Fibroblast of lung (primary cell): ENCODE data around the gene ASNS. TPM values are rescaled to one million over a fixed set of nuclear protein-coding genes. Genes with fewer than 3 reads are reported as not detected.

Source experiments
- DNase-seq, 2 donors: peaks; one replicate each; pipeline versions ENCODE4 v3.0.0 to v3.0.0-alpha.2; 2010; ENCODE audit warnings: low read depth in 2 of 2
- H2AFZ ChIP-seq: 2 replicates; pipeline ENCODE4 v1.5.1; 2012; ENCODE audit warnings: low read length, control low read depth, inconsistent platforms
- H3K27ac ChIP-seq: 2 replicates; pipeline ENCODE4 v1.5.1; 2011; ENCODE audit warnings: low read length, control low read depth; ENCODE audit not compliant: insufficient read depth
- H3K27me3 ChIP-seq: 2 replicates; pipeline ENCODE4 v1.5.1; 2011; ENCODE audit warnings: mild to moderate bottlenecking, low read length; ENCODE audit not compliant: control insufficient read depth, insufficient read depth
- H3K36me3 ChIP-seq: 2 replicates; pipeline ENCODE4 v1.5.1; 2011; ENCODE audit warnings: low read length; ENCODE audit not compliant: control insufficient read depth, insufficient read depth
- H3K4me1 ChIP-seq: 2 replicates; pipeline ENCODE4 v1.5.1; 2011; ENCODE audit warnings: low read length; ENCODE audit not compliant: control insufficient read depth, insufficient read depth; ENCODE audit errors: extremely low read depth
- H3K4me2 ChIP-seq: 2 replicates; pipeline ENCODE4 v1.5.1; 2011; ENCODE audit warnings: low read length, control low read depth; ENCODE audit not compliant: insufficient read depth; ENCODE audit errors: extremely low read depth
- H3K4me3 ChIP-seq, 4 experiments: fragments of 200-600 bp in 1 of 4; sonication (generic) in 1 of 4; replicated peaks in 1 of 4; 2 replicates each; pipeline ENCODE4 v1.5.1; 2011 to 2016; ENCODE audit warnings: low read length in 4 of 4, low read depth in 3 of 4, mild to moderate bottlenecking in 3 of 4, control low read depth in 2 of 4, inconsistent platforms in 1 of 4, mixed read lengths in 1 of 4; ENCODE audit not compliant: insufficient read depth in 1 of 4; ENCODE audit errors: control extremely low read depth in 1 of 4
- H3K79me2 ChIP-seq: 2 replicates; pipeline ENCODE4 v1.5.1; 2012; ENCODE audit warnings: mild to moderate bottlenecking, low read length, inconsistent platforms; ENCODE audit not compliant: control insufficient read depth, insufficient read depth
- H3K9ac ChIP-seq: 2 replicates; pipeline ENCODE4 v1.5.1; 2011; ENCODE audit warnings: mild to moderate bottlenecking, low read length, control low read depth; ENCODE audit not compliant: insufficient read depth
- H3K9me3 ChIP-seq: 2 replicates; pipeline ENCODE4 v1.5.1; 2012; ENCODE audit warnings: low read depth, low read length; ENCODE audit not compliant: control insufficient read depth, insufficient read depth
- H4K20me1 ChIP-seq: 2 replicates; pipeline ENCODE4 v1.5.1; 2011; ENCODE audit warnings: low read length; ENCODE audit not compliant: control insufficient read depth, insufficient read depth; ENCODE audit errors: extremely low read depth
- CTCF ChIP-seq, 2 donors: IDR thresholded peaks in 1 of 2; conservative IDR thresholded peaks in 1 of 2; 1 replicate in 1 of 2; 2 replicates in 1 of 2; pipeline ENCODE4 v1.5.1; 2011 to 2012; ENCODE audit warnings: low read length in 2 of 2, control low read depth in 1 of 2, inconsistent platforms in 1 of 2, low read depth in 1 of 2, mild to moderate bottlenecking in 1 of 2
- EZH2 ChIP-seq: IDR thresholded peaks from 2 replicates; pipeline ENCODE4 v1.5.1; 2012; ENCODE audit warnings: low read length, control low read depth, mild to moderate bottlenecking; ENCODE audit errors: missing control alignments
- polyA plus RNA-seq, 2 donors: library from polyadenylated mRNA; depleted of rRNA in 1 of 2; stranded (reverse) in 1 of 2; unstranded in 1 of 2; fragments of >200 nt; gene quantifications; 2 replicates each; pipeline ENCODE4 v1.2.1, GENCODE V29; 2011 to 2012; ENCODE audit warnings: missing spikeins in 1 of 2
- total RNA-seq: library from RNA; depleted of rRNA; stranded (reverse); fragments of >200 nt; gene quantifications from 2 replicates; pipeline ENCODE4 v1.2.1, GENCODE V29; 2014

ASNS gene
- total and polyA plus RNA-seq, 2 donors (not counting 1 experiment from before 2014, with no cell fraction given), result 37.8 to 116 TPM

- H2AFZ ChIP-seq, result no peak overlapping the region
- no peak overlapping the region for H3K4me2 ChIP-seq
- no peaks in the 10 kb centered on the region for H3K36me3 ChIP-seq
- H3K4me3 ChIP-seq, result no peak overlapping the region
- H3K27ac ChIP-seq, result no peak overlapping the region
- TF ChIP-seq EZH2, result no peak
- no peak for TF ChIP-seq CTCF (conservative IDR thresholded peaks at IDR 0.05 in 1 of 2, IDR thresholded peaks at IDR 0.05 in 1 of 2; ENCODE audit: low read depth in 1 of 2, low read length in 2 of 2)
- H3K4me1 ChIP-seq, result no peaks in the 10 kb centered on the region
- H3K27me3 ChIP-seq, result no peaks in the 10 kb centered on the region
- no peaks in the 10 kb centered on the region for H3K9me3 ChIP-seq
- no peak for DNase-seq
- H3K79me2 ChIP-seq, result no peaks in the 10 kb centered on the region
- H3K9ac ChIP-seq, result no peak overlapping the region
- no peaks in the 10 kb centered on the region for H4K20me1 ChIP-seq
Observed at GRCh38 chr7:97847791-97848190, 24.4 kb downstream of the ASNS start.

GRCh38 chr7:97846945-97847344, 25.3 kb downstream of the ASNS start:
- Histone ChIP-seq H3K79me2 (no peaks in the 10 kb centered on the region), H2AFZ (no peak overlapping the region), H4K20me1 (no peaks in the 10 kb centered on the region), H3K9ac (no peak overlapping the region), H3K4me1 (no peaks in the 10 kb centered on the region), H3K4me3 (no peak overlapping the region), H3K27me3 (no peaks in the 10 kb centered on the region), H3K4me2 (no peak overlapping the region), H3K27ac (no peak overlapping the region), H3K9me3 (no peaks in the 10 kb centered on the region), H3K36me3 (no peaks in the 10 kb centered on the region)
- DNase-seq, result no peak
- TF ChIP-seq EZH2 (no peak), CTCF (conservative IDR thresholded peaks at IDR 0.05 in 1 of 2, IDR thresholded peaks at IDR 0.05 in 1 of 2; ENCODE audit: low read depth in 1 of 2, low read length in 2 of 2) (no peak)

GRCh38 chr7:97845622-97846203, 26.5 kb downstream of the ASNS start:
- peak; percentile 5 to 40 for DNase-seq
- TF ChIP-seq CTCF (conservative IDR thresholded peaks at IDR 0.05 in 1 of 2, IDR thresholded peaks at IDR 0.05 in 1 of 2; ENCODE audit: low read depth in 1 of 2, low read length in 2 of 2) (peak; percentile 28 to 45), EZH2 (no peak)

More at GRCh38 chr7:97845622-97846203, 26.5 kb downstream of the ASNS start:
- Histone ChIP-seq H3K27me3 (no peaks in the 10 kb centered on the region), H3K9me3 (no peaks in the 10 kb centered on the region), H3K9ac (no peak overlapping the region), H3K4me2 (no peak overlapping the region), H3K4me1 (no peaks in the 10 kb centered on the region), H4K20me1 (no peaks in the 10 kb centered on the region), H2AFZ (no peak overlapping the region), H3K4me3 (no peak overlapping the region), H3K79me2 (no peaks in the 10 kb centered on the region), H3K27ac (no peak overlapping the region), H3K36me3 (no peaks in the 10 kb centered on the region)
